Measurements from ENCODE around the gene CLRN2.

- TF ChIP-seq SIN3A (IDR thresholded peaks at IDR 0.05; ENCODE audit: borderline replicate concordance, insufficient read depth, low read length) (no peak), POLR2AphosphoS5 (IDR thresholded peaks at IDR 0.05; ENCODE audit: low read depth, low read length) (no peak)
These were observed 8.7 kb downstream of the CLRN2 start for GRCh38 chr4:17523662-17524061.

Measured in PFSK-1 (cell line).